Stomach (tissue), 9 donors: ENCODE results near the gene HMOX2. TPM values are rescaled to one million over a fixed set of nuclear protein-coding genes. Genes with fewer than 3 reads are reported as not detected.

Experiments used
- DNase-seq, 2 donors: peaks; one replicate each; pipeline versions ENCODE4 v3.0.0 to v3.0.0-alpha.2; 2013 to 2019
- H3K27ac ChIP-seq, 5 donors: fragments of 200-600 bp in 4 of 5; sonication (generic) in 4 of 5; one replicate each; pipeline ENCODE4 v1.5.1; 2013 to 2019; ENCODE audit warnings: mild to moderate bottlenecking in 1 of 5, moderate library complexity in 1 of 5
- H3K27me3 ChIP-seq, 3 donors: fragments of 200-600 bp; sonication (generic); one replicate each; pipeline ENCODE4 v1.5.1; 2017 to 2019; ENCODE audit warnings: mixed run types in 1 of 3
- H3K36me3 ChIP-seq, 4 donors: fragments of 200-600 bp; sonication (generic); 1 replicate in 3 of 4; 2 replicates in 1 of 4; pipeline ENCODE4 v1.5.1; 2016 to 2019
- H3K4me1 ChIP-seq, 4 donors: fragments of 200-600 bp; sonication (generic); one replicate each; pipeline ENCODE4 v1.5.1; 2016 to 2019
- H3K4me3 ChIP-seq, 4 donors: fragments of 200-600 bp; sonication (generic) in 3 of 4; one replicate each; pipeline ENCODE4 v1.5.1; 2016 to 2019; ENCODE audit warnings: mild to moderate bottlenecking in 1 of 4
- H3K9me3 ChIP-seq, 4 donors: fragments of 200-600 bp; sonication (generic); one replicate each; pipeline ENCODE4 v1.5.1; 2016 to 2019
- CTCF ChIP-seq, 7 experiments: fragments of 450-650 bp in 4 of 7; fragments of 200-600 bp in 3 of 7; sonication (generic) in 3 of 7; IDR thresholded peaks; one replicate each; pipeline ENCODE4 v1.5.1; 2016 to 2019; ENCODE audit warnings: antibody characterized with exemption in 7 of 7, control low read depth in 2 of 7, mild to moderate bottlenecking in 1 of 7
- EP300 ChIP-seq: sonication (generic); formaldehyde crosslinking; IDR thresholded peaks from one replicate; pipeline ENCODE4 v1.6.1; 2017; ENCODE audit warnings: antibody characterized with exemption
- POLR2A ChIP-seq, 4 donors: fragments of 450-650 bp; IDR thresholded peaks; one replicate each; pipeline ENCODE4 v1.6.1; 2016; ENCODE audit warnings: antibody characterized with exemption in 4 of 4, control low read depth in 2 of 4, mild to moderate bottlenecking in 1 of 4, moderate library complexity in 1 of 4
- POLR2AphosphoS5 ChIP-seq, 3 donors: sonication (generic); formaldehyde crosslinking; IDR thresholded peaks; one replicate each; pipeline ENCODE4 v1.6.1; 2016; ENCODE audit warnings: antibody characterized with exemption in 3 of 3
- WGBS, 5 donors: extraction: QIAGEN DNeasy Blood & Tissue Kit in 3 of 5; methylation state at CpG; one replicate each; pipeline versions ENCODE4 v1.1.5 to v1.1.7; 2013 to 2018; 5-methylcytosine and 5-hydroxymethylcytosine counted together
- intact Hi-C: fragments of 100-400 bp; cut with DNase I; formaldehyde crosslinking; loops from one replicate; pipeline ENCODE4 v1.15.1; 2023; ENCODE audit warnings: low total_unique reads
- polyA plus RNA-seq, 3 donors: library from polyadenylated mRNA; stranded (reverse); fragments of 200-250 nt; gene quantifications; one replicate each; pipeline ENCODE4 v1.2.3, GENCODE V29; 2013
- total RNA-seq, 5 donors: library from RNA; depleted of rRNA; stranded (reverse); fragments of >200 nt; gene quantifications; one replicate each; pipeline versions ENCODE4 v1.1.0 to v1.2.3, GENCODE V29; 2014 to 2016
- donor health status: healthy with polysubstance abuse.
- donor health status: Bipolar disorder and iron deficiency.
- donor health status: healthy.

HMOX2 gene
- total and polyA plus RNA-seq, 8 donors, result 6.4 to 175 (median 70.2) TPM

GRCh38 chr16:4525634-4526277 is 49.6 kb downstream of the HMOX2 start:
- Histone ChIP-seq H3K27ac (no peak overlapping the region), H3K4me1 (peaks cover 0 to 60% (median 27%) of the 10 kb centered on the region in 4 donors), H3K4me3 (no peak overlapping the region), H3K9me3 (no peaks in the 10 kb centered on the region), H3K27me3 (no peaks in the 10 kb centered on the region), H3K36me3 (peaks cover 0 to 7% (median 3%) of the 10 kb centered on the region in 4 donors)
- 73 to 85% (median 77%) methylated on average over 13 of the region's 13 CpGs for WGBS, 5 donors
- TF ChIP-seq POLR2AphosphoS5 (IDR thresholded peaks at IDR 0.05), result no peak
- TF ChIP-seq CTCF (IDR thresholded peaks at IDR 0.05), result no peak
- TF ChIP-seq EP300, result no peak
- TF ChIP-seq POLR2A (IDR thresholded peaks at IDR 0.05), result no peak
- intact Hi-C loops, result no loop called here
- no peak for DNase-seq

GRCh38 chr16:4529085-4530060 is 53.2 kb downstream of the HMOX2 start:
- intact Hi-C loops, result no loop called here
- DNase-seq, result peak in 1 of 2 donors; percentile 39
- no peaks in the 10 kb centered on the region for H3K9me3 ChIP-seq
- H3K27ac ChIP-seq, result peak overlapping the region in 3 of 5 donors; percentile 14 to 46 (median 42)
- no peak for TF ChIP-seq CTCF (IDR thresholded peaks at IDR 0.05)
- TF ChIP-seq POLR2AphosphoS5 (IDR thresholded peaks at IDR 0.05), result no peak
- no peak for TF ChIP-seq POLR2A (IDR thresholded peaks at IDR 0.05)
- TF ChIP-seq EP300, result no peak
- H3K4me1 ChIP-seq, result peaks cover 0 to 38% (median 14%) of the 10 kb centered on the region in 4 donors
- WGBS, 5 donors, result 57 to 76% (median 72%) methylated on average over 16 of the region's 16 CpGs
- no peaks in the 10 kb centered on the region for H3K27me3 ChIP-seq
- peaks cover 0 to 19% (median 14%) of the 10 kb centered on the region in 4 donors for H3K36me3 ChIP-seq
- no peak overlapping the region for H3K4me3 ChIP-seq

- Histone ChIP-seq H3K9me3 (no peaks in the 10 kb centered on the region), H3K27ac (no peak overlapping the region), H3K4me1 (peaks cover under 1 to 39% (median 12%) of the 10 kb centered on the region in 4 donors), H3K4me3 (no peak overlapping the region), H3K36me3 (peaks cover 0 to 19% (median 14%) of the 10 kb centered on the region in 4 donors), H3K27me3 (no peaks in the 10 kb centered on the region)
- TF ChIP-seq CTCF (IDR thresholded peaks at IDR 0.05), result no peak
- TF ChIP-seq POLR2A (IDR thresholded peaks at IDR 0.05), result no peak
- no peak for TF ChIP-seq EP300
- no peak for TF ChIP-seq POLR2AphosphoS5 (IDR thresholded peaks at IDR 0.05)
- intact Hi-C loops, result no loop called here
- peak in 1 of 2 donors; percentile 38 for DNase-seq
- WGBS, 5 donors, result 86 to 95% (median 89%) methylated on average over 8 of the region's 8 CpGs
These were observed 55.6 kb downstream of the HMOX2 start for GRCh38 chr16:4531811-4532210.

GRCh38 chr16:4532238-4532637 is 56.0 kb downstream of the HMOX2 start:
- Histone ChIP-seq H3K4me1 (peaks cover 5 to 39% (median 16%) of the 10 kb centered on the region in 4 donors), H3K9me3 (no peaks in the 10 kb centered on the region), H3K4me3 (no peak overlapping the region), H3K27me3 (no peaks in the 10 kb centered on the region), H3K36me3 (peaks cover 0 to 19% (median 14%) of the 10 kb centered on the region in 4 donors), H3K27ac (no peak overlapping the region)
- TF ChIP-seq POLR2A (IDR thresholded peaks at IDR 0.05), result no peak
- TF ChIP-seq POLR2AphosphoS5 (IDR thresholded peaks at IDR 0.05), result no peak
- no peak for TF ChIP-seq CTCF (IDR thresholded peaks at IDR 0.05)
- no peak for TF ChIP-seq EP300
- 90 to 98% (median 96%) methylated on average over 10 of the region's 10 CpGs for WGBS, 5 donors
- no peak for DNase-seq
- intact Hi-C loops, result no loop called here
